Measurements from ENCODE around the gene FANK1.

The FANK1 gene

GRCh38 chr10:125929618-125930017 lies 33.3 kb downstream of the FANK1 start:
- H3K79me1 ChIP-seq (ENCODE audit: low read length): peaks cover 2% of the 10 kb centered on the region
- H3K4ac ChIP-seq (ENCODE audit: low read depth, low read length): no peak overlapping the region
- no peak for DNase-seq
- no peak overlapping the region for H2AFZ ChIP-seq (ENCODE audit: insufficient read depth, low read length, poor library complexity)
- no peak overlapping the region for H3K18ac ChIP-seq (ENCODE audit: low read length)
- H3K4me1 ChIP-seq (ENCODE audit: control insufficient read depth in 1 of 2, insufficient read depth in 2 of 2, low read length in 2 of 2): peaks cover 5 to 11% of the 10 kb centered on the region in 2 experiments
- H3K23ac ChIP-seq (ENCODE audit: low read length): no peak overlapping the region
- peak overlapping the region; percentile 9 for H3K27ac ChIP-seq (ENCODE audit: low read depth, low read length)
- no peak overlapping the region for H3K14ac ChIP-seq (ENCODE audit: low read length)
- H2BK120ac ChIP-seq (ENCODE audit: insufficient read depth, low read length, poor library complexity): no peak overlapping the region
- no CpG with 5 or more reads among the region's 4 CpGs for WGBS (ENCODE audit: extremely low coverage, insufficient coverage, insufficient read length)
- H4K91ac ChIP-seq (ENCODE audit: low read depth, low read length): no peak overlapping the region
- H4K8ac ChIP-seq (ENCODE audit: low read depth, low read length): no peak overlapping the region
- H2BK5ac ChIP-seq (ENCODE audit: low read depth, low read length, poor library complexity): no peak overlapping the region
- H3K36me3 ChIP-seq (ENCODE audit: control insufficient read depth in 1 of 2, insufficient read depth in 2 of 2, low read length in 2 of 2): peaks cover 0 to 1% of the 10 kb centered on the region in 2 experiments
- H3K79me2 ChIP-seq (ENCODE audit: control insufficient read depth, insufficient read depth, low read length, poor library complexity): no peaks in the 10 kb centered on the region
- no peaks in the 10 kb centered on the region for H3K27me3 ChIP-seq (ENCODE audit: insufficient read depth, low read length)
- H3K4me2 ChIP-seq (ENCODE audit: low read length): no peak overlapping the region
- H3K4me3 ChIP-seq (ENCODE audit: low read depth, low read length): no peak overlapping the region
- no peak overlapping the region for H3K9ac ChIP-seq (ENCODE audit: low read length)
- peak overlapping the region; percentile 64 for H2BK12ac ChIP-seq (ENCODE audit: low read length)
- no peak overlapping the region for H2AK5ac ChIP-seq (ENCODE audit: low read length)
- no peaks in the 10 kb centered on the region for H3K9me3 ChIP-seq (ENCODE audit: insufficient read depth, low read depth, low read length)
- no peak overlapping the region for H4K12ac ChIP-seq (ENCODE audit: low read depth, low read length)

GRCh38 chr10:125933693-125934092 lies 37.3 kb downstream of the FANK1 start:
- Histone ChIP-seq H3K23ac (ENCODE audit: low read length) (no peak overlapping the region), H4K8ac (ENCODE audit: low read depth, low read length) (no peak overlapping the region), H3K79me1 (ENCODE audit: low read length) (peaks cover 6% of the 10 kb centered on the region), H3K4me3 (ENCODE audit: low read depth, low read length) (no peak overlapping the region), H3K4me2 (ENCODE audit: low read length) (no peak overlapping the region), H2AFZ (ENCODE audit: insufficient read depth, low read length, poor library complexity) (no peak overlapping the region), H3K36me3 (ENCODE audit: control insufficient read depth in 1 of 2, insufficient read depth in 2 of 2, low read length in 2 of 2) (peaks cover 0 to 1% of the 10 kb centered on the region in 2 experiments), H2AK5ac (ENCODE audit: low read length) (no peak overlapping the region), H4K12ac (ENCODE audit: low read depth, low read length) (no peak overlapping the region), H2BK120ac (ENCODE audit: insufficient read depth, low read length, poor library complexity) (no peak overlapping the region), H4K91ac (ENCODE audit: low read depth, low read length) (no peak overlapping the region), H3K27ac (ENCODE audit: low read depth, low read length) (no peak overlapping the region), H3K18ac (ENCODE audit: low read length) (no peak overlapping the region), H3K79me2 (ENCODE audit: control insufficient read depth, insufficient read depth, low read length, poor library complexity) (no peaks in the 10 kb centered on the region), H3K4me1 (ENCODE audit: control insufficient read depth in 1 of 2, insufficient read depth in 2 of 2, low read length in 2 of 2) (peaks cover 11 to 16% of the 10 kb centered on the region in 2 experiments), H3K9me3 (ENCODE audit: insufficient read depth, low read depth, low read length) (no peaks in the 10 kb centered on the region), H3K14ac (ENCODE audit: low read length) (no peak overlapping the region), H3K27me3 (ENCODE audit: insufficient read depth, low read length) (no peaks in the 10 kb centered on the region), H2BK12ac (ENCODE audit: low read length) (no peak overlapping the region), H3K4ac (ENCODE audit: low read depth, low read length) (no peak overlapping the region), H3K9ac (ENCODE audit: low read length) (no peak overlapping the region), H2BK5ac (ENCODE audit: low read depth, low read length, poor library complexity) (no peak overlapping the region)
- DNase-seq: no peak
- WGBS (ENCODE audit: extremely low coverage, insufficient coverage, insufficient read length): no CpG with 5 or more reads among the region's 4 CpGs

GRCh38 chr10:125936331-125936730 lies 40.0 kb downstream of the FANK1 start:
- no peak overlapping the region for H2AFZ ChIP-seq (ENCODE audit: insufficient read depth, low read length, poor library complexity)
- H3K14ac ChIP-seq (ENCODE audit: low read length): no peak overlapping the region
- H3K23ac ChIP-seq (ENCODE audit: low read length): no peak overlapping the region
- no peak overlapping the region for H2BK5ac ChIP-seq (ENCODE audit: low read depth, low read length, poor library complexity)
- H2BK12ac ChIP-seq (ENCODE audit: low read length): no peak overlapping the region
- no CpG with 5 or more reads among the region's 2 CpGs for WGBS (ENCODE audit: extremely low coverage, insufficient coverage, insufficient read length)
- H4K91ac ChIP-seq (ENCODE audit: low read depth, low read length): no peak overlapping the region
- H2BK120ac ChIP-seq (ENCODE audit: insufficient read depth, low read length, poor library complexity): no peak overlapping the region
- no peaks in the 10 kb centered on the region for H3K79me2 ChIP-seq (ENCODE audit: control insufficient read depth, insufficient read depth, low read length, poor library complexity)
- no peak overlapping the region for H3K4me2 ChIP-seq (ENCODE audit: low read length)
- no peak for DNase-seq
- no peak overlapping the region for H4K8ac ChIP-seq (ENCODE audit: low read depth, low read length)
- H4K12ac ChIP-seq (ENCODE audit: low read depth, low read length): no peak overlapping the region
- H3K27ac ChIP-seq (ENCODE audit: low read depth, low read length): no peak overlapping the region
- H3K27me3 ChIP-seq (ENCODE audit: insufficient read depth, low read length): no peaks in the 10 kb centered on the region
- no peak overlapping the region for H3K4ac ChIP-seq (ENCODE audit: low read depth, low read length)
- H2AK5ac ChIP-seq (ENCODE audit: low read length): no peak overlapping the region
- peaks cover 8 to 9% of the 10 kb centered on the region in 2 experiments for H3K4me1 ChIP-seq (ENCODE audit: control insufficient read depth in 1 of 2, insufficient read depth in 2 of 2, low read length in 2 of 2)
- H3K36me3 ChIP-seq (ENCODE audit: control insufficient read depth in 1 of 2, insufficient read depth in 2 of 2, low read length in 2 of 2): no peaks in the 10 kb centered on the region
- H3K79me1 ChIP-seq (ENCODE audit: low read length): peaks cover 6% of the 10 kb centered on the region
- no peaks in the 10 kb centered on the region for H3K9me3 ChIP-seq (ENCODE audit: insufficient read depth, low read depth, low read length)
- H3K18ac ChIP-seq (ENCODE audit: low read length): no peak overlapping the region
- H3K4me3 ChIP-seq (ENCODE audit: low read depth, low read length): no peak overlapping the region
- H3K9ac ChIP-seq (ENCODE audit: low read length): no peak overlapping the region

GRCh38 chr10:125940515-125940914 lies 44.2 kb downstream of the FANK1 start:
- H3K27ac ChIP-seq (ENCODE audit: low read depth, low read length): no peak overlapping the region
- no peak overlapping the region for H2BK12ac ChIP-seq (ENCODE audit: low read length)
- H3K4me2 ChIP-seq (ENCODE audit: low read length): no peak overlapping the region
- H2AFZ ChIP-seq (ENCODE audit: insufficient read depth, low read length, poor library complexity): no peak overlapping the region
- no peak overlapping the region for H4K91ac ChIP-seq (ENCODE audit: low read depth, low read length)
- no peak overlapping the region for H3K18ac ChIP-seq (ENCODE audit: low read length)
- no peak overlapping the region for H2BK120ac ChIP-seq (ENCODE audit: insufficient read depth, low read length, poor library complexity)
- H3K79me1 ChIP-seq (ENCODE audit: low read length): no peaks in the 10 kb centered on the region
- no peak for DNase-seq
- no peak overlapping the region for H4K12ac ChIP-seq (ENCODE audit: low read depth, low read length)
- H2BK5ac ChIP-seq (ENCODE audit: low read depth, low read length, poor library complexity): no peak overlapping the region
- no peak overlapping the region for H3K23ac ChIP-seq (ENCODE audit: low read length)
- no peaks in the 10 kb centered on the region for H3K79me2 ChIP-seq (ENCODE audit: control insufficient read depth, insufficient read depth, low read length, poor library complexity)
- H3K4me3 ChIP-seq (ENCODE audit: low read depth, low read length): no peak overlapping the region
- no peaks in the 10 kb centered on the region for H3K9me3 ChIP-seq (ENCODE audit: insufficient read depth, low read depth, low read length)
- H4K8ac ChIP-seq (ENCODE audit: low read depth, low read length): no peak overlapping the region
- H3K36me3 ChIP-seq (ENCODE audit: control insufficient read depth in 1 of 2, insufficient read depth in 2 of 2, low read length in 2 of 2): no peaks in the 10 kb centered on the region
- WGBS (ENCODE audit: extremely low coverage, insufficient coverage, insufficient read length): no CpG with 5 or more reads among the region's 13 CpGs
- no peak overlapping the region for H3K14ac ChIP-seq (ENCODE audit: low read length)
- no peaks in the 10 kb centered on the region for H3K4me1 ChIP-seq (ENCODE audit: control insufficient read depth in 1 of 2, insufficient read depth in 2 of 2, low read length in 2 of 2)
- no peak overlapping the region for H3K4ac ChIP-seq (ENCODE audit: low read depth, low read length)
- no peaks in the 10 kb centered on the region for H3K27me3 ChIP-seq (ENCODE audit: insufficient read depth, low read length)
- H3K9ac ChIP-seq (ENCODE audit: low read length): no peak overlapping the region
- no peak overlapping the region for H2AK5ac ChIP-seq (ENCODE audit: low read length)

All from trophoblast cell (in vitro differentiated cells and primary cell).